K562 (cell line): ENCODE measurements around the gene NMRK2. TPM values are rescaled to one million over a fixed set of nuclear protein-coding genes. Genes with fewer than 3 reads are reported as not detected.

Source experiments
- ATAC-seq: fragments of 200-7000 bp; cut with Tn5 transposase; 3 replicates; pipeline ENCODE4 v1.9.1; 2020; ENCODE audit warnings: moderate library complexity
- BruUV-seq: library from RNA; stranded (reverse); fragments of 400-500 nt; replicated peaks from 2 replicates; lab custom pipeline; 2021; lab: Mats Ljungman, UMichigan
- CTCF ChIA-PET: fragments of 300-600 bp; formaldehyde crosslinking; extraction: SDS; loops from one replicate; lab custom pipeline; 2021; ENCODE audit warnings: low intra/inter-chr PET ratio; lab: Yijun Ruan, JAX
- POLR2A ChIA-PET: fragments of 300-600, 350-650 bp; sonication (Branson Sonifier 250); formaldehyde crosslinking; extraction: SDS; loops from one replicate; lab custom pipeline; 2021; ENCODE audit warnings: antibody characterized with exemption, inconsistent platforms; lab: Yijun Ruan, JAX
- DNase-seq, 4 experiments: peaks; one replicate each; pipeline versions ENCODE4 v3.0.0 to v3.0.0-alpha.2; 2011 to 2018; ENCODE audit warnings: low spot score in 3 of 4, mixed read lengths in 3 of 4; ENCODE audit errors: extremely low read depth in 1 of 4
- FAIRE-seq: peaks from 2 replicates; lab custom pipeline; 2011; peaks lifted over from hg19 to GRCh38; lab: Jason Lieb, UNC
- H2AFZ ChIP-seq: 2 replicates; pipeline ENCODE4 v1.6.0; 2011; ENCODE audit warnings: low read depth, low read length, control low read depth, inconsistent platforms
- H3K27ac ChIP-seq: fragments of 200-600 bp; 3 replicates; pipeline ENCODE4 v1.8.0; 2011; ENCODE audit warnings: low read depth, mild to moderate bottlenecking, control low read depth, inconsistent platforms, low read length, moderate library complexity, mixed read lengths; ENCODE audit errors: extremely low read depth
- H3K27me3 ChIP-seq, 2 experiments: fragments of 300-600 bp in 1 of 2; 2 replicates in 1 of 2; 3 replicates in 1 of 2; pipeline versions ENCODE4 v1.6.0 to v1.8.0; 2011; ENCODE audit warnings: inconsistent platforms in 2 of 2, low read length in 2 of 2, mild to moderate bottlenecking in 1 of 2, mixed read lengths in 1 of 2, moderate library complexity in 1 of 2; ENCODE audit not compliant: control insufficient read depth in 2 of 2, insufficient read depth in 2 of 2
- H3K36me3 ChIP-seq: fragments of 300-600 bp; 3 replicates; pipeline ENCODE4 v1.8.0; 2011; ENCODE audit warnings: mild to moderate bottlenecking, low read length, inconsistent platforms; ENCODE audit not compliant: control insufficient read depth, insufficient read depth
- H3K4me1 ChIP-seq, 2 experiments: fragments of 200-600 bp in 1 of 2; replicated peaks in 1 of 2; 2 replicates in 1 of 2; 3 replicates in 1 of 2; pipeline versions ENCODE4 v1.5.1 to v1.8.0; 2011; ENCODE audit warnings: inconsistent platforms in 2 of 2, low read length in 2 of 2, mild to moderate bottlenecking in 1 of 2, mixed read lengths in 1 of 2, moderate library complexity in 1 of 2; ENCODE audit not compliant: control insufficient read depth in 2 of 2, insufficient read depth in 2 of 2
- H3K4me2 ChIP-seq: 2 replicates; pipeline ENCODE4 v1.6.1; 2011; ENCODE audit warnings: low read length, control low read depth, inconsistent platforms, mixed read lengths; ENCODE audit not compliant: insufficient read depth
- H3K4me3 ChIP-seq: fragments of 200-600 bp; sonication (generic), shearing (Covaris generic); 2 replicates; pipeline ENCODE4 v1.5.1; 2016; ENCODE audit warnings: control low read depth, inconsistent platforms
- H3K79me2 ChIP-seq: fragments of 200-600 bp; 3 replicates; pipeline ENCODE4 v1.8.0; 2011; ENCODE audit warnings: low read length, inconsistent platforms; ENCODE audit not compliant: control insufficient read depth, insufficient read depth
- H3K9ac ChIP-seq, 2 experiments: 2 replicates each; pipeline versions ENCODE4 v1.6.0 to v1.6.1; 2011; ENCODE audit warnings: low read depth in 2 of 2, low read length in 2 of 2, control low read depth in 1 of 2, inconsistent platforms in 1 of 2, mild to moderate bottlenecking in 1 of 2, mixed read lengths in 1 of 2; ENCODE audit not compliant: insufficient read depth in 1 of 2
- H3K9me1 ChIP-seq: one replicate; pipeline ENCODE4 v1.6.0; 2011; ENCODE audit warnings: inconsistent platforms, mild to moderate bottlenecking, low read length, moderate library complexity; ENCODE audit not compliant: control insufficient read depth, insufficient read depth
- H3K9me3 ChIP-seq: replicated peaks from 2 replicates; pipeline ENCODE4 v1.5.1; 2011; ENCODE audit warnings: low read depth, low read length, inconsistent platforms; ENCODE audit not compliant: control insufficient read depth, insufficient read depth
- H4K20me1 ChIP-seq: replicated peaks from 2 replicates; pipeline ENCODE4 v1.6.1; 2011; ENCODE audit warnings: low read length, inconsistent platforms, mixed read lengths; ENCODE audit not compliant: control insufficient read depth, insufficient read depth
- ADNP ChIP-seq: fragments of 200-800 bp; sonication (Bioruptor generic); IDR thresholded peaks from 2 replicates; pipeline ENCODE4 v1.6.1; 2016; ENCODE audit warnings: missing genetic modification characterization, missing compliant biosample characterization
- ARHGAP35 ChIP-seq: fragments of 450-650 bp; IDR thresholded peaks from 2 replicates; pipeline ENCODE4 v1.6.1; 2018; ENCODE audit not compliant: partially characterized antibody
- BRD4 ChIP-seq: fragments of 200-600 bp; sonication (generic); IDR thresholded peaks from 2 replicates; pipeline ENCODE4 v1.6.1; 2017; ENCODE audit warnings: inconsistent platforms
- CTCFL ChIP-seq: IDR thresholded peaks from 2 replicates; pipeline ENCODE4 v1.6.1; 2011; ENCODE audit warnings: borderline replicate concordance, low read depth, mild to moderate bottlenecking, moderate library complexity, low read length; ENCODE audit not compliant: insufficient read depth, poor library complexity, severe bottlenecking
- DPF2 ChIP-seq: fragments of 450-650 bp; IDR thresholded peaks from 2 replicates; pipeline ENCODE4 v1.6.1; 2016
- ETS1 ChIP-seq: conservative IDR thresholded peaks from 2 replicates; pipeline ENCODE4 v1.6.1; 2011; ENCODE audit warnings: low read depth, mild to moderate bottlenecking, low read length; ENCODE audit not compliant: control insufficient read depth
- ETV6 ChIP-seq, 3 experiments: fragments of 150-350 bp in 1 of 3; sonication (generic) in 1 of 3; formaldehyde crosslinking in 1 of 3; IDR thresholded peaks; 2 replicates each; pipeline versions ENCODE4 v1.6.1 to v1.8.0; 2014 to 2022; ENCODE audit warnings: borderline replicate concordance in 2 of 3, low read depth in 2 of 3, antibody characterized with exemption in 1 of 3, low read length in 1 of 3, mild to moderate bottlenecking in 1 of 3, missing genetic modification reagents in 1 of 3
- KDM1A ChIP-seq, 2 experiments: fragments of 450-650 bp; IDR thresholded peaks; 2 replicates each; pipeline ENCODE4 v1.6.1; 2016; ENCODE audit warnings: mild to moderate bottlenecking in 2 of 2
- MCM7 ChIP-seq, 2 experiments: fragments of 450-650 bp; IDR thresholded peaks; 2 replicates each; pipeline ENCODE4 v1.6.1; 2016 to 2018
- NR1H2 ChIP-seq: sonication (generic); formaldehyde crosslinking; IDR thresholded peaks from 2 replicates; pipeline ENCODE4 v1.4.0; 2020; ENCODE audit warnings: mild to moderate bottlenecking, missing genetic modification reagents
- PTBP1 ChIP-seq: fragments of 200-400 bp; formaldehyde crosslinking; IDR thresholded peaks from 2 replicates; pipeline ENCODE4 v1.6.1; 2017; ENCODE audit warnings: low read depth, low read length
- PURB ChIP-seq: sonication (generic); formaldehyde crosslinking; IDR thresholded peaks from 2 replicates; pipeline ENCODE4 v1.9.0; 2021; ENCODE audit warnings: low read depth, mild to moderate bottlenecking, missing genetic modification reagents
- RBM22 ChIP-seq: fragments of 200-400 bp; formaldehyde crosslinking; IDR thresholded peaks from 2 replicates; pipeline ENCODE4 v1.6.1; 2018; ENCODE audit warnings: low read length, low read depth; ENCODE audit not compliant: poor library complexity, severe bottlenecking
- TCF7L2 ChIP-seq: fragments of 150-350 bp; IDR thresholded peaks from 2 replicates; pipeline ENCODE4 v1.6.1; 2016; ENCODE audit warnings: low read depth, mild to moderate bottlenecking, low read length, moderate library complexity
- TRIM24 ChIP-seq, 2 experiments: fragments of 450-650 bp; IDR thresholded peaks; 2 replicates each; pipeline ENCODE4 v1.6.1; 2016
- ZEB2 ChIP-seq: fragments of 450-650 bp; IDR thresholded peaks from 2 replicates; pipeline ENCODE4 v1.6.1; 2016
- ZNF146 ChIP-seq: IDR thresholded peaks from one replicate; pipeline ENCODE4 v1.6.1; 2018; ENCODE audit warnings: missing compliant biosample characterization; ENCODE audit not compliant: unreplicated experiment
- ZNF274 ChIP-seq: IDR thresholded peaks from 2 replicates; pipeline ENCODE4 v1.6.1; 2011; ENCODE audit warnings: low read depth, mild to moderate bottlenecking, low read length, moderate library complexity, borderline replicate concordance
- ZNF280B ChIP-seq: fragments of 250-450 bp; sonication (Bioruptor Pico); IDR thresholded peaks from 2 replicates; pipeline ENCODE4 v1.5.1; 2021; ENCODE audit warnings: mild to moderate bottlenecking
- WGBS: fragments of 100-300 bp; shearing (Covaris generic); methylation state at CpG from one replicate; pipeline ENCODE4 v1.1.6; 2016; ENCODE audit warnings: low coverage, mixed read lengths; ENCODE audit not compliant: insufficient coverage; ENCODE audit errors: missing lambda C conversion rate; 5-methylcytosine and 5-hydroxymethylcytosine counted together
- in situ Hi-C: fragments of 300-500 bp; cut with MboI; formaldehyde crosslinking; loops from 4 replicates; pipeline ENCODE4 v1.15.0; 2018; ENCODE audit warnings: inconsistent platforms, mixed read lengths
- intact Hi-C: fragments of 100-400 bp; cut with micrococcal nuclease; formaldehyde crosslinking; loops from 2 replicates; pipeline ENCODE4 v1.14.2; 2022
- polyA plus RNA-seq, 8 experiments: library from polyadenylated mRNA; depleted of rRNA in 4 of 8; stranded (reverse) in 5 of 8; unstranded in 3 of 8; fragments of >200 nt; fragmentation: Nextera tagmentation in 2 of 8; fragmentation: Illumina TruSeq in 1 of 8; extraction: Ambion mirVana in 2 of 8; extraction: Trizol in 1 of 8; gene quantifications; 2 replicates each; pipeline versions ENCODE4 v1.2.1 to v1.2.3, GENCODE V29; 2011 to 2014; ENCODE audit warnings: inconsistent platforms in 1 of 8, missing spikeins in 1 of 8
- total RNA-seq, 7 experiments: library from RNA; depleted of rRNA in 6 of 7; stranded (reverse); fragments of >200 nt in 6 of 7; fragmentation: Illumina TruSeq in 2 of 7; extraction: Trizol in 2 of 7; gene quantifications; 2 replicates each; pipeline versions ENCODE4 v1.2.1 to v1.2.3, GENCODE V29; 2011 to 2021; ENCODE audit warnings: low replicate concordance in 1 of 7

NMRK2 gene
- total and polyA plus RNA-seq, 9 of the 15 experiments (the other 6 are each of a cell fraction or from before 2014, with no cell fraction given) = not detected

- TF ChIP-seq CTCFL (no peak), ZNF274 (no peak), DPF2 (no peak), RBM22 (no peak), ADNP (tag) (no peak), BRD4 (no peak), NR1H2 (CRISPR knock-in tag) (no peak)
Observed at GRCh38 chr19:3897936-3898335, 34.9 kb upstream of the NMRK2 start (continued).

GRCh38 chr19:3898426-3898825 lies 34.4 kb upstream of the NMRK2 start:
- no peak overlapping the region for H3K4me3 ChIP-seq
- WGBS = 44% methylated on average over 3 of the region's 3 CpGs
- FAIRE-seq = no peak
- no peaks in the 10 kb centered on the region; the same call in none of the 2 replicates for H3K9me3 ChIP-seq
- H3K27ac ChIP-seq = no peak overlapping the region
- no peaks in the 10 kb centered on the region for H3K9me1 ChIP-seq
- in situ Hi-C loops (no loop called here), intact Hi-C loops (no loop called here)
- no peak overlapping the region for H3K9ac ChIP-seq
- no peak for ATAC-seq
- peaks cover 8 to 31% of the 10 kb centered on the region in 2 experiments; a peak in 4 of 5 replicates for H3K27me3 ChIP-seq
- no TSS peak for BruUV-seq
- CTCF ChIA-PET = no interaction called here
- no peak overlapping the region for H3K4me2 ChIP-seq
- no peaks in the 10 kb centered on the region for H4K20me1 ChIP-seq
- POLR2A ChIA-PET = no interaction called here
- H2AFZ ChIP-seq = no peak overlapping the region
- no peaks in the 10 kb centered on the region for H3K36me3 ChIP-seq
- H3K4me1 ChIP-seq = no peaks in the 10 kb centered on the region
- no peak for DNase-seq
- no peaks in the 10 kb centered on the region for H3K79me2 ChIP-seq
- TF ChIP-seq ETS1 (no peak), ETV6 (IDR thresholded peaks at IDR 0.05; ENCODE audit: borderline replicate concordance in 1 of 2, low read depth in 2 of 2, low read length in 1 of 2) (no peak), ETV6 (CRISPR knock-in tag; IDR thresholded peaks at IDR 0.05; ENCODE audit: borderline replicate concordance) (no peak), PURB (CRISPR knock-in tag) (no peak), ZEB2 (no peak), PTBP1 (0 out of 2 replicates have a peak, but pooled peaks have one; percentile 33), MCM7 (IDR thresholded peaks at IDR 0.05) (no peak), ZNF146 (CRISPR knock-in tag) (peak; percentile 99), TRIM24 (IDR thresholded peaks at IDR 0.05) (no peak), KDM1A (IDR thresholded peaks at IDR 0.05) (peak; percentile 28 to 65; a peak in 2 of 4 replicates), ZNF280B (no peak), ARHGAP35 (no peak), TCF7L2 (no peak)
